H1 (cell line): ENCODE results near the gene IL36RN. TPM values are rescaled to one million over a fixed set of nuclear protein-coding genes. Genes with fewer than 3 reads are reported as not detected.

Experiments used
- CTCF ChIA-PET: fragments of 300-600 bp; sonication (Branson Sonifier 250); formaldehyde crosslinking; loops from one replicate; lab custom pipeline; 2021; ENCODE audit not compliant: partially characterized antibody; lab: Charles Lee
- POLR2A ChIA-PET: fragments of 300-600 bp; sonication (Branson Sonifier 250); formaldehyde crosslinking; loops from one replicate; lab custom pipeline; 2021; ENCODE audit warnings: inconsistent platforms; ENCODE audit not compliant: partially characterized antibody; lab: Charles Lee
- DNase-seq, 2 experiments: peaks; one replicate each; pipeline versions ENCODE4 v3.0.0 to v3.0.0-alpha.2; 2010 to 2022; ENCODE audit warnings: low spot score in 2 of 2, low read depth in 1 of 2, mixed read lengths in 1 of 2
- FAIRE-seq: peaks from 2 replicates; lab custom pipeline; 2011; peaks lifted over from hg19 to GRCh38; lab: Jason Lieb, UNC
- H2AFZ ChIP-seq: 2 replicates; pipeline ENCODE4 v1.8.1; 2012; ENCODE audit warnings: low read length, inconsistent platforms
- H2AK5ac ChIP-seq: 2 replicates; pipeline ENCODE4 v1.6.1; 2013; ENCODE audit warnings: low read depth, low read length
- H2BK120ac ChIP-seq: replicated peaks from 2 replicates; pipeline ENCODE3; 2013; ENCODE audit warnings: low read depth, low read length, inconsistent platforms
- H2BK12ac ChIP-seq: 2 replicates; pipeline ENCODE4 v1.6.1; 2013; ENCODE audit warnings: low read depth, low read length
- H2BK15ac ChIP-seq: 2 replicates; pipeline ENCODE4 v1.6.1; 2013; ENCODE audit warnings: low read length
- H2BK20ac ChIP-seq: 2 replicates; pipeline ENCODE4 v1.6.1; 2013; ENCODE audit warnings: low read length
- H2BK5ac ChIP-seq: 2 replicates; pipeline ENCODE4 v1.6.1; 2013; ENCODE audit warnings: low read depth, low read length
- H3K14ac ChIP-seq: 2 replicates; pipeline ENCODE4 v1.6.1; 2013; ENCODE audit warnings: inconsistent platforms; ENCODE audit not compliant: insufficient read length
- H3K18ac ChIP-seq: 2 replicates; pipeline ENCODE4 v1.6.1; 2013; ENCODE audit warnings: low read length; ENCODE audit errors: extremely low read depth
- H3K23ac ChIP-seq: 2 replicates; pipeline ENCODE4 v1.6.1; 2013; ENCODE audit warnings: inconsistent platforms; ENCODE audit not compliant: insufficient read length
- H3K23me2 ChIP-seq: 2 replicates; pipeline ENCODE4 v1.6.1; 2013; ENCODE audit warnings: low read depth, low read length
- H3K27ac ChIP-seq: 2 replicates; pipeline ENCODE4 v1.6.1; 2011; ENCODE audit warnings: low read depth, low read length, inconsistent platforms
- H3K27me3 ChIP-seq, 4 experiments: replicated peaks in 1 of 4; 1 replicate in 1 of 4; 2 replicates in 3 of 4; pipeline versions ENCODE4 v1.6.1 to v1.8.1; 2011 to 2013; ENCODE audit warnings: low read length in 3 of 4, mild to moderate bottlenecking in 3 of 4, inconsistent platforms in 2 of 4, mixed read lengths in 2 of 4, moderate library complexity in 1 of 4; ENCODE audit not compliant: control insufficient read depth in 3 of 4, insufficient read depth in 3 of 4; ENCODE audit errors: extremely low read depth in 1 of 4
- H3K36me3 ChIP-seq, 4 experiments: 2 replicates each; pipeline versions ENCODE4 v1.6.1 to v1.8.1; 2011 to 2013; ENCODE audit warnings: mild to moderate bottlenecking in 4 of 4, low read length in 3 of 4, moderate library complexity in 2 of 4, control low read depth in 1 of 4, inconsistent platforms in 1 of 4; ENCODE audit not compliant: insufficient read depth in 4 of 4, control insufficient read depth in 2 of 4
- H3K4ac ChIP-seq: replicated peaks from 2 replicates; pipeline ENCODE3; 2013; ENCODE audit warnings: low read length, low read depth, mixed read lengths, inconsistent platforms; ENCODE audit not compliant: insufficient read length
- H3K4me1 ChIP-seq, 4 experiments: replicated peaks in 1 of 4; 1 replicate in 1 of 4; 2 replicates in 3 of 4; pipeline versions ENCODE4 v1.6.1 to v1.8.1; 2011 to 2013; ENCODE audit warnings: low read length in 3 of 4, inconsistent platforms in 2 of 4, mixed read lengths in 1 of 4; ENCODE audit not compliant: insufficient read depth in 4 of 4, control insufficient read depth in 3 of 4
- H3K4me2 ChIP-seq, 2 experiments: 2 replicates each; pipeline versions ENCODE4 v1.6.1 to v1.8.1; 2011 to 2013; ENCODE audit warnings: low read depth in 2 of 2, low read length in 2 of 2, control low read depth in 1 of 2, inconsistent platforms in 1 of 2, mild to moderate bottlenecking in 1 of 2; ENCODE audit not compliant: insufficient read depth in 1 of 2
- H3K4me3 ChIP-seq, 4 experiments: fragments of 200-600, 300-600 bp in 1 of 4; sonication (generic), shearing (Covaris generic), sonication (Bioruptor Twin) in 1 of 4; 2 replicates each; pipeline versions ENCODE4 v1.5.1 to v1.8.1; 2011 to 2016; ENCODE audit warnings: low read length in 4 of 4, low read depth in 3 of 4, control low read depth in 2 of 4, inconsistent platforms in 2 of 4, mild to moderate bottlenecking in 2 of 4, mixed read lengths in 1 of 4, moderate library complexity in 1 of 4; ENCODE audit not compliant: insufficient read depth in 2 of 4; ENCODE audit errors: extremely low read depth in 1 of 4
- H3K56ac ChIP-seq: replicated peaks from 2 replicates; pipeline ENCODE3; 2013; ENCODE audit warnings: low read depth, mild to moderate bottlenecking, mixed read lengths, low read length, inconsistent platforms; ENCODE audit not compliant: insufficient read length
- H3K79me1 ChIP-seq: 2 replicates; pipeline ENCODE4 v1.6.1; 2013; ENCODE audit warnings: low read depth, low read length, control low read depth
- H3K79me2 ChIP-seq, 2 experiments: 2 replicates each; pipeline versions ENCODE4 v1.6.1 to v1.8.1; 2012 to 2013; ENCODE audit warnings: low read length in 2 of 2, mild to moderate bottlenecking in 2 of 2, inconsistent platforms in 1 of 2; ENCODE audit not compliant: insufficient read depth in 2 of 2, control insufficient read depth in 1 of 2
- H3K9ac ChIP-seq, 4 experiments: replicated peaks in 1 of 4; 1 replicate in 1 of 4; 2 replicates in 3 of 4; pipeline versions ENCODE4 v1.6.1 to v1.8.1; 2011 to 2013; ENCODE audit warnings: low read depth in 3 of 4, low read length in 3 of 4, control low read depth in 2 of 4, mild to moderate bottlenecking in 2 of 4, moderate library complexity in 2 of 4, inconsistent platforms in 1 of 4; ENCODE audit errors: extremely low read depth in 1 of 4
- H3K9me3 ChIP-seq, 2 experiments: 2 replicates each; pipeline versions ENCODE4 v1.6.1 to v1.8.1; 2012 to 2013; ENCODE audit warnings: mild to moderate bottlenecking in 2 of 2, moderate library complexity in 2 of 2, control low read depth in 1 of 2, inconsistent platforms in 1 of 2, low read depth in 1 of 2, low read length in 1 of 2, mixed read lengths in 1 of 2; ENCODE audit not compliant: insufficient read depth in 2 of 2
- H4K20me1 ChIP-seq, 2 experiments: replicated peaks in 1 of 2; 2 replicates each; pipeline versions ENCODE3 to v1.8.1; 2011 to 2013; ENCODE audit warnings: inconsistent platforms in 2 of 2, low read length in 2 of 2, mild to moderate bottlenecking in 1 of 2; ENCODE audit not compliant: insufficient read depth in 2 of 2, control insufficient read depth in 1 of 2
- H4K5ac ChIP-seq: 2 replicates; pipeline ENCODE4 v1.6.1; 2013; ENCODE audit warnings: low read length, low read depth, mixed read lengths, inconsistent platforms; ENCODE audit not compliant: insufficient read length
- H4K8ac ChIP-seq: 2 replicates; pipeline ENCODE4 v1.8.0; 2013; ENCODE audit warnings: mild to moderate bottlenecking, moderate library complexity, low read length, inconsistent platforms; ENCODE audit not compliant: insufficient read depth; ENCODE audit errors: extremely low read depth
- H4K91ac ChIP-seq: replicated peaks from 2 replicates; pipeline ENCODE3; 2013; ENCODE audit warnings: low read length, mixed read lengths, inconsistent platforms; ENCODE audit not compliant: insufficient read length
- CHD1 ChIP-seq: IDR thresholded peaks from 2 replicates; pipeline ENCODE4 v1.6.1; 2012; ENCODE audit warnings: low read depth, low read length, improper control_type of control experiment
- HDAC6 ChIP-seq: IDR thresholded peaks from one replicate; pipeline ENCODE4 v1.7.1; 2012; ENCODE audit warnings: low read depth, mild to moderate bottlenecking, inconsistent platforms, low read length, moderate library complexity
- RXRA ChIP-seq: IDR thresholded peaks from 2 replicates; pipeline ENCODE4 v1.6.1; 2011; ENCODE audit warnings: low read depth, mild to moderate bottlenecking, low read length, moderate library complexity; ENCODE audit not compliant: insufficient read depth
- SP4 ChIP-seq: IDR thresholded peaks from 2 replicates; pipeline ENCODE4 v1.6.1; 2012; ENCODE audit warnings: low read length, inconsistent platforms
- WGBS, 2 experiments: shearing (Covaris generic) in 1 of 2; methylation state at CpG; one replicate each; pipeline versions ENCODE4 v1.1.6 to v1.1.7; 2013 to 2015; ENCODE audit warnings: low lambda C conversion rate in 2 of 2, mixed read lengths in 2 of 2, inconsistent platforms in 1 of 2, low coverage in 1 of 2, missing lambda C conversion rate in 1 of 2; ENCODE audit not compliant: insufficient replicate concordance in 2 of 2, insufficient coverage in 1 of 2, insufficient read length in 1 of 2; ENCODE audit errors: extremely low coverage in 1 of 2, missing lambda C conversion rate in 1 of 2; 5-methylcytosine and 5-hydroxymethylcytosine counted together
- polyA plus RNA-seq, 7 experiments: library from polyadenylated mRNA; depleted of rRNA in 3 of 7; stranded (reverse) in 5 of 7; unstranded in 2 of 7; fragments of >200 nt in 5 of 7; fragments of 200-250 nt in 2 of 7; gene quantifications; 1 replicate in 5 of 7; 2 replicates in 1 of 7; 4 replicates in 1 of 7; pipeline versions ENCODE4 v1.2.1 to v1.2.3, GENCODE V29; 2011 to 2013; ENCODE audit warnings: missing spikeins in 2 of 7, mixed read lengths in 2 of 7
- total RNA-seq: library from RNA; stranded (reverse); fragmentation: NEBNext Ultra II Directional; extraction: Animal tissue kit (Norgen Biotek cat#: 25700); gene quantifications from 2 replicates; pipeline ENCODE4 v1.2.1, GENCODE V29; 2021
- TF ChIP-seq, protein P1 (sequence below): IDR thresholded peaks from 2 replicates; pipeline ENCODE4 v1.6.1; 2011; ENCODE audit warnings: low read length, improper control_type of control experiment

IL36RN gene
- total and polyA plus RNA-seq, 2 of the 8 experiments (the other 6 are each of a cell fraction or from before 2014, with no cell fraction given) = not detected

DNA sequence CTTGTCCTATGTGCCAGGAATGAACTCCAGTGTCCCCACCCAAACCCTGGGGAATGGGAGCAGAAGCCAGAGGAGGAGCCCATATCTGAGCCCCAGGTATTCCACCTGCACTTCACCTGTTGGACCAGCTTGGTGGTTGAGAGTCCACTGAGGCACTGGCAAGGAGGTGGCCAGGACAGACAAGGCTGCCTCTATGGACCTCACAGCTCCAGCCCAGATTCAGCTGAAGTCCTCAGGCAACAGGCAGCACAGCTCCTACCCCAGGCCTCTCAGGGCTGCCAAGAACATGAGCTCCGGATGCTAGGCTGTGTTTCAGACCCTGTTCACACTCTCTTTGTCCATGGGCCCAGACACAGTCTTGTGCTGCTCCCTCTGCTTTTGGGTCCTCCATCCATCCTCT, 5.9 kb downstream of the IL36RN start:
- Histone ChIP-seq H3K23me2 (peaks cover 2% of the 10 kb centered on the region; the same call in 1 of the 2 replicates), H2BK20ac (no peak overlapping the region), H2AFZ (no peak overlapping the region), H3K23ac (no peak overlapping the region), H3K79me2 (no peaks in the 10 kb centered on the region), H3K9me3 (0 out of 4 replicates have a peak, but pooled peaks cover 0 to 9% of the 10 kb centered on the region in 2 experiments), H3K4ac (no peak overlapping the region), H3K79me1 (no peaks in the 10 kb centered on the region), H2BK12ac (no peak overlapping the region), H4K5ac (no peak overlapping the region), H2BK5ac (no peak overlapping the region), H3K4me2 (no peak overlapping the region), H3K9ac (no peak overlapping the region), H3K36me3 (no peaks in the 10 kb centered on the region), H2AK5ac (no peak overlapping the region), H3K27ac (no peak overlapping the region), H3K4me1 (no peaks in the 10 kb centered on the region), H3K14ac (no peak overlapping the region), H3K4me3 (no peak overlapping the region), H3K56ac (no peak overlapping the region), H4K91ac (no peak overlapping the region), H2BK120ac (no peak overlapping the region), H4K20me1 (peaks cover 0 to 2% of the 10 kb centered on the region in 2 experiments), H3K27me3 (no peaks in the 10 kb centered on the region), H4K8ac (no peak overlapping the region), H3K18ac (no peak overlapping the region), H2BK15ac (no peak overlapping the region)
- no peak for DNase-seq
- WGBS, 2 experiments = 92% methylated on average over 1 of the region's 1 CpG; no CpG with 5 or more reads in 1 of the 2 experiments
- TF ChIP-seq HDAC6 (no peak), RXRA (no peak), CHD1 (no peak), SP4 (no peak)
- TF ChIP-seq, protein P1, sequence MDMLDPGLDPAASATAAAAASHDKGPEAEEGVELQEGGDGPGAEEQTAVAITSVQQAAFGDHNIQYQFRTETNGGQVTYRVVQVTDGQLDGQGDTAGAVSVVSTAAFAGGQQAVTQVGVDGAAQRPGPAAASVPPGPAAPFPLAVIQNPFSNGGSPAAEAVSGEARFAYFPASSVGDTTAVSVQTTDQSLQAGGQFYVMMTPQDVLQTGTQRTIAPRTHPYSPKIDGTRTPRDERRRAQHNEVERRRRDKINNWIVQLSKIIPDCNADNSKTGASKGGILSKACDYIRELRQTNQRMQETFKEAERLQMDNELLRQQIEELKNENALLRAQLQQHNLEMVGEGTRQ = no peak
- CTCF ChIA-PET = interaction anchor here (0.7 to 2.3 kb wide), 3 partner anchors 11 to 184 kb away, joined by 3 to 12 read pairs (median 4); no protein-coding TSS in a partner anchor
- POLR2A ChIA-PET = no interaction called here
- no peak for FAIRE-seq
